T-helper 1 cell (primary cell): Measurements from ENCODE around the gene SEC31A.
"Not testable (repeated sequence)": the region's sequence is repeated elsewhere in the genome, so short reads cannot be mapped to it uniquely, and the experiment has no call there.

Experiments used
- DNase-seq, 5 donors: peaks; one replicate each; pipeline ENCODE4 v3.0.0-alpha.2; 2012 to 2020

SEC31A gene

GRCh38 chr4:82896755-82897154 is 5.8 kb upstream of the SEC31A start:
- no peak for DNase-seq

GRCh38 chr4:82893942-82894341 is 3.0 kb upstream of the SEC31A start:
- DNase-seq = no peak

- no peak for DNase-seq
Observed at GRCh38 chr4:82892467-82892802, 1.5 kb upstream of the SEC31A start.

- no peak for DNase-seq
Observed at GRCh38 chr4:82891707-82892466, 934 bp upstream of the SEC31A start.

DNA sequence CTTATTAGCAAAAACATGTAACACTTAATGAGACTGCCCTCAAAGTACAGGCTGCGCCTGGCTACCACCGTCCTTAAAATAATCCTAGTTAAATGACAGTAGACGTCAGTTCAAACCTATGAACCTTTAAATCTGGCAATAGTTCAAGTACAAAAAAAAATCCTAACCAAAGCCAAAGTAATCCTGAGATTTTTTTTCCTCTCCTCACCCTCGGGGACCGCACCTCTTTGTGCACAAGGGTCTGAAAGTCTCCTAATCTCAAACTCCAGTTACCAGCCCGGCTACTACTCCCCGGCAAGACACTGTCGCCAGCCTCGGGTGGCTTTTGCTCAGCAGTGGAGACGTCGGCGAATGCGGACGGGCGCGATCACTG is 439 bp downstream of the SEC31A start:
- DNase-seq = no peak

GRCh38 chr4:82889287-82889686 is 1.7 kb downstream of the SEC31A start:
- DNase-seq = no peak

- no peak for DNase-seq
Observed at GRCh38 chr4:82886147-82886942, 4.6 kb downstream of the SEC31A start.

DNA sequence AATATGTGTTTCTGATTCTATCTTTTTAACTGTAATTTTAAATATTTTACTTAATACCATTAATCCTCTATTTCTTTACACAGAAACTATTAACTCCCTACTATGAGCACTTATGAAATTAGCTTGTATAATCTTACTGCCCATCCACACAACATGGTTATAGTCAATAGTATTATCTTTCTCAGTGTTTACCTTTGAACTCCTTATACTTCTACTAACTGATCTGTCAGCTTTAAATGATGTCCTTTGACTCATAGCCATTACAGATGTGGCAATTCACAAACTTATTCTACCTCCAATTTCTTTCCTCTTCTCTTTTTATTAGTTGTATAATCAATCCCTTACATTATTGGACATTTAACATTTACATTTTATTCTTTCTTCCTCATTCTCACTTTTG is 5.5 kb downstream of the SEC31A start:
- DNase-seq = no peak

GRCh38 chr4:82868572-82868971 is 22.4 kb downstream of the SEC31A start:
- no peak for DNase-seq

DNA sequence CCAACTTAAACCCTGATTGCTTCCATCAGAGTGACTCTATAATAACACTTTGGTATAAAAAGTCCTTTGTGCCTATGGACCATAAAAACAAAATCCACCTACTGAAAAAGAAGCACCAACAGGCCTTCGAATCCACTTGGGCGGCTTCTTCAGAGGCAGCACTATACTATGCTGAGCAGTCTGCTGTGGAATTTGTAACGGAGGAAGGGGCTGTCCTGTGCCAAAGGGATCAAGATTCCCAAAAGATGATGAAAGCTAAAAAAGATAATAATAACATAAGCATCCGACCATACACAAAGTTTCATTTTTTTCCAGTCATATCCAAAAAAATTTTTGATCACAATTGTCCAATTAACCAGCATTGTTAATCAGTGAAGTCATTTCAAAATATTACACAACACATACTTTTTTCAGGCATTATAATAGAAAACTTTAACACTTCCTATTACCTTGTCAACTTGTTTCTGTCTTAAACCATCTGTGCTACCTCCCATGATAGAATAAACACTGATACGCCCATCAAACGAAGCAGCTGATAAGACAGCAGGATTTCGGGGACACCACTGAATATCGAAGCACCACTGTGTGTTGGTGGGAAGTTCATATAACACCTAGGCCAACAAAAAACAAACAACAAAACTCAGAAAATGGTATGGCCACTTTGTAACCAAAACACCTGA is 24.1 kb downstream of the SEC31A start:
- DNase-seq = no peak

DNA sequence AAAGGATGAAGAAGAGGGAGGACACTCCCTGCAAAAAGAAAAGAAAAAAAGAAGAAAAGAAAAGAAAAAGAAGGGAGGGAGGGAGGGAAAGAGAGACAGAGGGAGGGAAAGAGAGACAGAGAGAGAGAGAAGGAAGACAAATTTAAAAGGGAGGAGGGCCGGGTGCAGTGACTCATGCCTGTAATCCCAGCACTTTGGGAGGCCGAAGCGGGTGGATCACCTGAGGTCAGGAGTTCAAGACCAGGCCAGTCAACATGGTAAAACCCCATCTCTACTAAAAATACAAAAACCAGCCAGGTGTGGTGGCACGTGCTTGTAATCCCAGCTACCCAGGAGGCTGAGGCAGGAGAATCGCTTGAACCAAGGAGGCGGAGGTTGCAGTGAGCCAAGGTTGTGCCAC is 24.9 kb downstream of the SEC31A start:
- not testable (repeated sequence) for DNase-seq

- DNase-seq = peak in 1 of 5 donors; percentile 81
Observed at GRCh38 chr4:82865592-82865991, 25.4 kb downstream of the SEC31A start.

DNA sequence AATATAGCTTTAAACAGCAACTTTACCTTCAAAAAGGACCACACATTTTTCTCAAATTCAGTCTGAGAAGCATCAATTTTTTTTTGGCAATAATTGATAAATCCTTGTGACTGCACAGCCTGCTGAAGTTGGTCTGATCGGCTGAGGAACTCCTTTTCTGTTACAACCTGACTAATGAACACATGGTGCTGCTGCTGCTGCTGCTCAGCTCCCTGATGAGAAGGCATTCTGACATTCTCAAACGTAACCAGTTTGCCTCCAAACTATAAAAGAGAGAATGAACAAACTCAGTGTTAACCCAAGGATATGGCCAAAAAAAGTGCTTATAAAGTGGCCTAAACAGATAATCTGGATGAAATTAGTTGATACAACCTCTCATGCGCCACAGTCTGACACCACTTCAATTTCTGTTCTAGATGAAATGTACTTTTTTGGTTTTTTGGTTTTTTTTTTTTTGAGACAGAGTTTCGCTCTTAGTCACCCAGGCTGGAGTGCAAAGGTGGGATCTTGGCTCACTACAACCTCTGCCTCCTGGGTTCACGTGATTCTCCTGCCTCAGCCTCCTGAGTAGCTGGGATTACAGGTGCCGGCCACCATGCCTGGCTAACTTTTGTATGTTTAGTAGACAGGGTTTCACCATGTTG is 26.5 kb downstream of the SEC31A start:
- DNase-seq = peak in 1 of 5 donors; percentile 61

GRCh38 chr4:82861529-82861928 is 29.4 kb downstream of the SEC31A start:
- no peak for DNase-seq

DNA sequence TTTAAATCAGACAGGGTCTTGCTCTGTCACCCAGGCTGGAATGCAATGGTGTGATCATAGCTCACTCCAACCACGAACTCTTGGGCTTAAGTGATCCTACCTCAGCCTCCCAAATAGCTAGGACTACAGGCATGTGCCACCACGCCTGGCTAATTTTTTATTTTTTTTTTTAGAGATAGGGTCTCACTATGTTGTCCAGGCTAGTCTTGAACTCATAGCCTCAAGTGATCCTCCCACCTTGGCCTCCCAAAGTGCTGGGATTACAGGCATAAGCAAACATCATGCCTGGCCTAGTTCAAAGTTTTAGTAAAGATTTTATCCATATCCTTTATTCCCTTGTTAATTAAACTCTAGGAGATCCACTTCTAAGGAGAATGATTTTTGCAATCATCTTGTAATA is 30.5 kb downstream of the SEC31A start:
- not testable (repeated sequence) for DNase-seq

GRCh38 chr4:82852751-82853285 is 38.1 kb downstream of the SEC31A start:
- no peak for DNase-seq

DNA sequence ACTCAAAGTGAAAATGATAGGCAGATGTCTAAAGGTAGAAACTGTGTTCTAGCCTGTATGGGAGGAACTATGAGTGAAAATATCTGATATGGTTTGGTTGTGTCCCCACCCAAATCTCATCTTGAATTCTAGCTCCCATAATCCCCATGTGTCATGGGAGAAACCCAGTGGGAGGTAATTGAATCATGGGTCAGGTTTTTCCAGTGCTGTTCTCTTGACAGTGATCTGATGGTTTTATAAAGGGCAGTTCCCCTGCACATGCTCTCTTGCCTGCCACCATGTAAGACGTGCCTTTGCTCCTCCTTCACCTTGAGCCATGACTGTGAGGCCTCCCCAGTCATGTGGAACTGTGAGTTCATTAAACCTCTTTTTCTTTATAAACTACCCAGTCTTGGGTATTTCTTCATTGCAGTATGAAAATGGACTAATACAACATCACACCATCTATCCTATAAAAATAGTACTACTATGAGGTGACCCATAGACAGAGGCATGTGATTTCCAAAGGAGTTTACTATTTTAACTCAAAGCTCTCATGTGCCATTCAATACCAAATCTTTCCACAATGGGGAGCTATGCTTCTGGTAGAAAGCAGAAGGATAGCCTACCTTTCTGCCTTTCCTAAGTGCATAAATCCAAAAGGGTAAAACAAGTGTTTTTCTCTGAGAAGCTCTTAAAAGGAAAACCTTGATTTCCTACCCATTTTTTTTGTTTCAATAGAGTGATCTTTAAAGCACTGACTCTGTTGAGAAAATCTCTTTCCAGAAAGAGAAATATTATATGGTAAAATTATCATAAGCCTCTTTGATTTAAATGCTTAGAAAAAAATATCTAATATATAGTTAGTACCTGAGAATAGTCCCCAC is 38.8 kb downstream of the SEC31A start:
- peak in 1 of 5 donors; percentile 57 for DNase-seq

DNA sequence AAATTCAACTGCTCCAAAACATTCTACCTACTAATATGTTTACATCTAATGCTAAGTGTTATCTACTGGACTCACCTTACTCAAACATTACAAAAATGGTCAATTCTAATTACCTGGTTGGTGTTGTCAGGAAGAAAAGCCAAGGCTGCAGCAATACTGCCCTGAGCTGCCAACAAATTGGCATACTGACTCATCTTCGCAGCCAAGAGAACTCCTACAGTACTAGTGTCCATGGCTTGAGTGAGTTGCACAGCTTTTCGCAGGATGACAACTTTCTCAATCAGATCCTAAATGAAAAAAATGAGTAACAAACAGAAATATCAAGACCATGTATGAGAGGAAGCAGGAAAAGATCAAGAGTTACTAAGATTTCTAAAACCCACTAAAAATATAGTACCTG is 39.6 kb downstream of the SEC31A start:
- DNase-seq = no peak

DNA sequence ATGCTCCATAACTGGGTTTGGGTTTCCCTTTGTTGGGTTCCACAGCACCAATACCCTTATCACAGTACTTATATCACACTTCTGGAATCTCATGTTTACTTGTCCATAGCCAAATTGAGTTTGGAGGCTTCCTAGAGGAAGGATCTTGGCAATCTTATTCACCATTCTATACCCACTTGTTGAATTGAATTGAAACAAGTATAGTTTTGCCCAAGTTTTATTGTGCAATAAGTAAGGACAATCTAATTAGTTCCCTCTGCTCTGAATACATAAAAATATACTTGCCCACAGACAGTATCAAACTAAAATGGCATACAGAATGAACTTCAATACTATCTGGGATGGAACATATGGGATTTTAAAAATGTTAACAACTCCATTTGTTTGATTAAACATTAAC is 40.3 kb downstream of the SEC31A start:
- no peak for DNase-seq

- DNase-seq = no peak
Observed at GRCh38 chr4:82848706-82849105, 42.2 kb downstream of the SEC31A start.

DNA sequence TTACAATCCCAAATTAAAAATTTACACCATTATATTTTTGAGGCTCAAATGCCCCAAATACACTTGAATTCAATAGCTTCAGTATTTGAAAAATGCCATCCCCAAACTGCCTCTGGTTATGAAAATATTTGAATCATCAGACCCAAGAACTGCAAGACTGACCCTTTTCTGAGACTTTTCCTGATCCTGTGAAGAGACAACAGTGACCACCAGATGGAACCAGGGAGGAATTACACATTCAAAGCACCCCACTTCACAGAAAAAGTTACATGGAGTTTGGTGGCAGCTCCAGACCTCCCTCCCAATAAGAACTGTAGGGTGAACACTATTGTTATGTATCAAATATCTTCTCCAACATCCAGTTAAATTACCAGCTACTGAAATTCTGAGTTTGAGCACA is 48.4 kb downstream of the SEC31A start:
- no peak for DNase-seq

GRCh38 chr4:82839624-82840023 is 51.3 kb downstream of the SEC31A start:
- no peak for DNase-seq
